ENCODE measurements around the gene GNAI3. TPM values are rescaled to one million over a fixed set of nuclear protein-coding genes. Genes with fewer than 3 reads are reported as not detected.

The GNAI3 gene
- total and polyA plus RNA-seq, 2 of the 8 experiments (the other 6 are each of a cell fraction or from before 2014, with no cell fraction given) = 4.0 to 9.8 TPM

- TF ChIP-seq JUND (IDR thresholded peaks at IDR 0.05; ENCODE audit: low read length) = no peak
- TF ChIP-seq SIX5 (IDR thresholded peaks at IDR 0.05; ENCODE audit: low read depth, low read length) = no peak
- TF ChIP-seq EZH2 (IDR thresholded peaks at IDR 0.05; ENCODE audit: low read depth, low read length, severe bottlenecking) = no peak
- TF ChIP-seq BACH1 (IDR thresholded peaks at IDR 0.05; ENCODE audit: low read length) = no peak
- TF ChIP-seq BRCA1 (IDR thresholded peaks at IDR 0.05; ENCODE audit: low read depth, low read length) = no peak
- no peak for TF ChIP-seq SAP30 (IDR thresholded peaks at IDR 0.05; ENCODE audit: insufficient read depth, insufficient replicate concordance, low read length)
- TF ChIP-seq SIRT6 (IDR thresholded peaks at IDR 0.05; ENCODE audit: low read length) = no peak
- no peak for TF ChIP-seq NRF1 (IDR thresholded peaks at IDR 0.05; ENCODE audit: low read depth, low read length)
- TF ChIP-seq KDM5A (IDR thresholded peaks at IDR 0.05; ENCODE audit: low read length) = no peak
- TF ChIP-seq CHD1 (IDR thresholded peaks at IDR 0.05; ENCODE audit: low read depth, low read length) = no peak
- TF ChIP-seq CHD2 (IDR thresholded peaks at IDR 0.05; ENCODE audit: low read length) = no peak
- no peak for TF ChIP-seq RBBP5 (IDR thresholded peaks at IDR 0.05; ENCODE audit: borderline replicate concordance, low read depth, low read length)
- TF ChIP-seq CTCF (IDR thresholded peaks at IDR 0.05; ENCODE audit: control extremely low read depth in 1 of 3, insufficient read depth in 1 of 3, low read depth in 1 of 3, low read length in 3 of 3) = no peak
- no peak; the same call in 1 of the 2 replicates for TF ChIP-seq TBP (IDR thresholded peaks at IDR 0.05; ENCODE audit: low read depth, low read length)
- peak; percentile 68 for TF ChIP-seq TAF1 (IDR thresholded peaks at IDR 0.05; ENCODE audit: low read depth, low read length)
- TF ChIP-seq ZNF274 (IDR thresholded peaks at IDR 0.05; ENCODE audit: borderline replicate concordance, extremely low read depth, low read length) = no peak
- peak; percentile 77 for TF ChIP-seq PHF8 (conservative IDR thresholded peaks at IDR 0.05; ENCODE audit: low read depth, low read length)
- peak; percentile 97 for TF ChIP-seq MAX (IDR thresholded peaks at IDR 0.05)
- TF ChIP-seq RXRA (IDR thresholded peaks at IDR 0.05; ENCODE audit: insufficient read depth, low read depth, low read length) = no peak
- no peak for TF ChIP-seq JUN (IDR thresholded peaks at IDR 0.05; ENCODE audit: low read depth, low read length)
Observed at GRCh38 chr1:109619576-109620400, 71.4 kb downstream of the GNAI3 start, which contains the start of the genes AMPD2 and GNAT2 (continued).

All from H1 (cell line).